Liver (tissue), 3 donors: ENCODE results near the gene GRAP.

ENCODE experiments used
- EGR1 ChIP-seq, 2 donors: IDR thresholded peaks; 2 replicates each; pipeline ENCODE4 v1.6.1; 2016 to 2018; ENCODE audit warnings: antibody characterized with exemption in 2 of 2, low read depth in 2 of 2
- RAD21 ChIP-seq, 2 donors: IDR thresholded peaks; 2 replicates each; pipeline ENCODE4 v1.6.1; 2016; ENCODE audit warnings: antibody characterized with exemption in 2 of 2, mild to moderate bottlenecking in 2 of 2
- SP1 ChIP-seq: IDR thresholded peaks from 2 replicates; pipeline ENCODE4 v1.6.1; 2018; ENCODE audit warnings: antibody characterized with exemption, mild to moderate bottlenecking
- TAF1 ChIP-seq: conservative IDR thresholded peaks from 2 replicates; pipeline ENCODE4 v1.6.1; 2016; ENCODE audit warnings: antibody characterized with exemption, mild to moderate bottlenecking
- TF ChIP-seq, protein P1 (sequence below): fragments of 150-350 bp; IDR thresholded peaks from 2 replicates; pipeline ENCODE4 v1.5.1; 2017; ENCODE audit warnings: improper control_type of control experiment, low read depth, low read length; ENCODE audit not compliant: missing input control
- TF ChIP-seq, protein P2 (sequence below): IDR thresholded peaks from 2 replicates; pipeline ENCODE4 v1.6.1; 2016; ENCODE audit warnings: antibody characterized with exemption
- donor health status: healthy.
- donor health status: healthy.

DNA sequence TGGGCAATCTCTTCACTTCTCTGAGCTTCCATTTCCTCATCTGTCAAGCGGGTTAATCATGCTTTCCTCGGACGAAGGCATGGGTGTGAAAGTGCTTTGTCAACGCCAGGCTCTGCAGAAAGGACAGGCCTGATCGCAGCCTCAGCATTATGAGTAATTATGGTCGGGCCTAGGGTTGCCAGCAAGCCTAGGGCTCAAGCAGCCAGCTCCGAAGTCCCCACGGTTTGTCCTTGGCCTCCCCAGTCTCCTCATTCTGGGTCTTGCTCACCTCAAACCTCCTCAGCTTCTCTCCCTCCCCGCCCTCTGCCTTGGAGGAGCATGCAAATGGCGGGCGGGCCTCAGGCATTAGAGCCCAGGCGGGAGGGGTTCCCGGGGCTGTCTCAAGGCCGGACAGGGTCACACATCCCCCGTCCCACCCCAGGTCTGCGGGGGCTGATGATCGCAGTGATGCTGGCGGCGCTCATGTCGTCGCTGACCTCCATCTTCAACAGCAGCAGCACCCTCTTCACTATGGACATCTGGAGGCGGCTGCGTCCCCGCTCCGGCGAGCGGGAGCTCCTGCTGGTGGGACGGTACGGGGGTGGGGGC, 32.0 kb downstream of the GRAP start:
- TF ChIP-seq, protein P1, sequence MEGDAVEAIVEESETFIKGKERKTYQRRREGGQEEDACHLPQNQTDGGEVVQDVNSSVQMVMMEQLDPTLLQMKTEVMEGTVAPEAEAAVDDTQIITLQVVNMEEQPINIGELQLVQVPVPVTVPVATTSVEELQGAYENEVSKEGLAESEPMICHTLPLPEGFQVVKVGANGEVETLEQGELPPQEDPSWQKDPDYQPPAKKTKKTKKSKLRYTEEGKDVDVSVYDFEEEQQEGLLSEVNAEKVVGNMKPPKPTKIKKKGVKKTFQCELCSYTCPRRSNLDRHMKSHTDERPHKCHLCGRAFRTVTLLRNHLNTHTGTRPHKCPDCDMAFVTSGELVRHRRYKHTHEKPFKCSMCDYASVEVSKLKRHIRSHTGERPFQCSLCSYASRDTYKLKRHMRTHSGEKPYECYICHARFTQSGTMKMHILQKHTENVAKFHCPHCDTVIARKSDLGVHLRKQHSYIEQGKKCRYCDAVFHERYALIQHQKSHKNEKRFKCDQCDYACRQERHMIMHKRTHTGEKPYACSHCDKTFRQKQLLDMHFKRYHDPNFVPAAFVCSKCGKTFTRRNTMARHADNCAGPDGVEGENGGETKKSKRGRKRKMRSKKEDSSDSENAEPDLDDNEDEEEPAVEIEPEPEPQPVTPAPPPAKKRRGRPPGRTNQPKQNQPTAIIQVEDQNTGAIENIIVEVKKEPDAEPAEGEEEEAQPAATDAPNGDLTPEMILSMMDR = no peak
- TF ChIP-seq, protein P2, sequence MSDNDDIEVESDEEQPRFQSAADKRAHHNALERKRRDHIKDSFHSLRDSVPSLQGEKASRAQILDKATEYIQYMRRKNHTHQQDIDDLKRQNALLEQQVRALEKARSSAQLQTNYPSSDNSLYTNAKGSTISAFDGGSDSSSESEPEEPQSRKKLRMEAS = no peak
- TF ChIP-seq EGR1 (IDR thresholded peaks at IDR 0.05; ENCODE audit: low read depth in 2 of 2) (no peak), RAD21 (IDR thresholded peaks at IDR 0.05) (no peak), TAF1 (no peak), SP1 (no peak)
